GM21786 (cell line): ENCODE results near the gene NUDT1.
A peak's percentile ranks its signal among the peaks of the same experiment; 100 is the strongest.

Source experiments
- ATAC-seq: cut with Tn5 transposase; IDR thresholded peaks from one replicate; pipeline ENCODE4 v1.9.1; 2021; ENCODE audit not compliant: unreplicated experiment

Gene NUDT1

DNA sequence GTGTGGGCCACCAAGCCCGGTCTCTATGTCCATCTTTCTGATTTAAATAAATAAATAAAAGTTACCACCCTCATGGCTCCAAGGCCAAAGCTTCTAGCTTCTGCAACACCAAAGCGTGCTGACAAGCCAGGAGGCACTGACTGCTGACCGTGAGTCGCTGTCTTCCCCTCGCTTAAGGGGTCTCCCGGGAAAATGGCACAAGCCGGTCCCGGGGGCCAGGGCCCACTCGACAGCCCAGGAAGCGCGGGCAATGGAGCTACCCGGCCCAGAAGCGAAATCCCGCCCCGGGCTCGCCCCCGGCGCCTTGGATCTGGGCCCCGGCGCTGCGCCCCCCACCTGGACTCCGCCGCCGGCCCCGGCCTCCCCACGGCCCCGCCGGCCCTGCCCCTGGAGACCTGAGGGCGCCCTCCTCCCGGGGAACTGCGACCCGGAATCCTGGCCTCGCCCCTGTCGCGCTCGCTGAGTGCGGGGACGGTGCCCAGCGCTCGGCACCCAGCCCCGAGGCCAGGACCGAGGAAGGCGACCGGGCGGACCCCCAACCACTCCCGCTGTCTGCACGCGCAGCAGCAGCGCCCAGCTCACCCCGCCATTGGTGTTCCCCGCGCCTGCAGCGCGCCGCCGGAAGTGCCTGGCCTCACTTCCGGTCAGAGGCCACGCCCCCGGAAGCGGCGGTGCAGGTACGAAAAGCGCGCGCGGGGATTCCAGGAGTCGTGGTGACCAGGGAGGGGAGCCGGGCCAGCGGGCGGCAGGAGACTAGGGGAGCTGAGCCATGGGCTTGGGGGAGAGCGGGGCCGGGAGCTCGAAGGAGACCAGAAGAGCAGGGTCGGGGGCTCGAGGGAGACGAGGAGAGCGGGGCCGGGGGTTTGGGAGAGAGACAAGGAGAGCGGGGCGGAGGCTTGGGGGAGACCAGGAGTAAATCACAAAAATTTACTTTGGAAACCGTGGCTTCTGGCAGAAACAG, at the start of gene NUDT1, which contains the start of gene MRM2:
NUDT1 (plus strand) TSS at position 647 of the 961 bp plus-strand sequence. CDS start 2,349 bp downstream, outside the sequence.
MRM2 (minus strand) TSS at position 626 of the 961 bp plus-strand sequence; CDS start at position 590, 36 bp downstream.
- ATAC-seq, result peak; percentile 57

DNA sequence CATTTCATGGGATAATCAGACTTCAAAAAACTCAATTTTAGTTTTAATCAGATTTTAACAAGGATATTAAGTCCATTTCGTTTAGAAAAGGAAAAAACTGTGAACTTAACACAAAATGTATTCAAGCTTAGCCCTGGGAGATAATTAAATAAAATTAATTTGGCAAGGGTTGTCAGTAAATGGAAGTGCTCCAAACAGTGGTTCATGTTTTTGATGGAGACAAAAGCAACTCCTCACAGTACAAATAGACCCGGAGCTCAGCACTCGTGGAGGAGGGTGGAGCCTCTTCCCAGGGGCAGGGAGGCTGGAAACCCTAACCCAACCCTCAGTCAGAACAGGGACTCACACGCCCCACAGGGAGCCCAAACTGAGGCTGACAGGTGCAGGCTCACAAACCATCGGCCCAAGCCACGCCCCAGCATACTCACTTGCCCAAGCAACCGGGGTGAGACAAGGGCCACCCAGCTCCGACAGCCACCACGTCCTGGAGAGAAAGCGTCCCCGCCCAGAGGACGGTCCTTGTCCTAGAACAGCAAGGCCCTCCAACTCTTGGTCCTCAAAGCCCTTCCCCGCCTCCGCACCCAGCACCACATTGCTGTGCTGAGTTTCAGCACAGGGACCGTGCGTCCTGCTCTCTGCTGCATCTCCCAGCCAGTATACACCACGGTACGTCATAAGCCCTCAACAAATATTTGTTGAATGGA, 49.0 kb upstream of the NUDT1 start:
- ATAC-seq, result no peak

DNA sequence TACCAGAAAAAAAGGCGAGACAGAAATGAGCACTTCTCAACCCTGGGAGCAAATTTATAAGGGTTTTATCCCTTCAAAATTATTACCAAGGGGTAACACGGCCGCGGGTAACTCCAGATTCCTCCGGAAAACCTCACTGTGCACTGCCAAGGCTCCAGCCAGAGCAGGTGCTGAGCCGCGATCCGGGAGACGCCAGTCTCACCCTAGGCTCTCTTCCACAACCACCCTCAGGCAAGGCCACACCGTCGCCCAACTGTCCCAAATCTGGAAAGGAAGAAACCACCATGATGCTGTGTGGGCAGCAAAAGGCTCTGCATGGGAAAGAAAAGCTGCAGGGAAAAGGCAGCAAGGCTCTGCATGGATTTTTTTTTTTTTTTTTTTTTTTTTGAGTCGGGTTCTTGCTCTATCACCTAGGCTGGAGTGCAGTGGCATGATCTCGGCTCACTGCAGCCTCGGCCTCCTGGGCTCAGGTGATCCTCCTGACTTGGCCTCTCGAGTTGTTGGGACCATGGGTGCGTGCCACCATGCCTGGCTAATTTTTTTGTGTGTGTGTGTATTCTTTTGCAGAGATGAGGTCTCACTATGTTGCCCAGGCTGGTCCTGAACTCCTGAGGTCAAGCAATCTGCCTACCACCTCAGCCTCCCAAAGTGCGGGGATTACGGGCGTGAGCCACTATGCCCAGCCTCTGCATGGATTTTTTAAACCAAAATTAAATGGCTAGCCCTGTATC, 48.3 kb upstream of the NUDT1 start:
- no peak for ATAC-seq

DNA sequence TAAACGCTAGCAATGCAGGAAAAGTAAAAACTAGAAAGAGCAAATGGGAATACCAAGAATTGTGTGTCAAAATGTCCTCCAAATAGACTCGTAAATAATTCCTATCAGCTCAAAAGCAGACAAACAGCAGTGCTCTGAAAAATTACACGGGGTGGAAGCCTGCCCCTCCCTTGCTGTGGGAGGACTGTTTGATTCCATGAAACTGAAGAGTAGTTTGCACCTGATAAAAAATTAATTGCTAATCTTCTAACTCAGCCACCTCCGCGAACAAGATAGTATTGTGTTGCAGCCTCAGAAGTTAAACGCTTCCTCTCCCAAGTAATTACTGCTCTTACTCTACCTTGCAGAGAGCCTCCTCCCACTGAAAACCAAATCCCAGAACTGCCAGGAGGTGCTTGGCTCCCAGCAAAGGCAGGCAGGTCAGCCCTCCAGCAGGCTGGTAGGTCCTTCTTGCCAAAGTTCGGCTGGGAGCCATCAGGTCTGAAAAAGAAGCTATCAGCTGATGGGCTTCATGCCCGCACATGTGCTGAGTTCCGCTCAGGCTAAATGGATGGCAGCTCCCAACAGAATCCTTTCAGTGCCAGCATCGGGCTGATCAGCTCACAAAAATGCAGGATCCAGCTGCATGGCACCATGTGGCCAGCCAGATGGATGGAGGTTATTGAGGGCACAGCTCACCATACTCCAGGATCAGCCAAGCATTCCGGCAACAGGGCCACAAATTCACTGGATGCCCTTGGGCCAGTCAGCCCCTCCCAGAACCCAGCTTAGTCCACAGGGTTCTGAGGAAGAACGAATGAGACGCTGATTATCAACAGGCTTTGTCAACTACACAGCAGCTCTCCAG, 46.4 kb upstream of the NUDT1 start:
- ATAC-seq, result no peak

DNA sequence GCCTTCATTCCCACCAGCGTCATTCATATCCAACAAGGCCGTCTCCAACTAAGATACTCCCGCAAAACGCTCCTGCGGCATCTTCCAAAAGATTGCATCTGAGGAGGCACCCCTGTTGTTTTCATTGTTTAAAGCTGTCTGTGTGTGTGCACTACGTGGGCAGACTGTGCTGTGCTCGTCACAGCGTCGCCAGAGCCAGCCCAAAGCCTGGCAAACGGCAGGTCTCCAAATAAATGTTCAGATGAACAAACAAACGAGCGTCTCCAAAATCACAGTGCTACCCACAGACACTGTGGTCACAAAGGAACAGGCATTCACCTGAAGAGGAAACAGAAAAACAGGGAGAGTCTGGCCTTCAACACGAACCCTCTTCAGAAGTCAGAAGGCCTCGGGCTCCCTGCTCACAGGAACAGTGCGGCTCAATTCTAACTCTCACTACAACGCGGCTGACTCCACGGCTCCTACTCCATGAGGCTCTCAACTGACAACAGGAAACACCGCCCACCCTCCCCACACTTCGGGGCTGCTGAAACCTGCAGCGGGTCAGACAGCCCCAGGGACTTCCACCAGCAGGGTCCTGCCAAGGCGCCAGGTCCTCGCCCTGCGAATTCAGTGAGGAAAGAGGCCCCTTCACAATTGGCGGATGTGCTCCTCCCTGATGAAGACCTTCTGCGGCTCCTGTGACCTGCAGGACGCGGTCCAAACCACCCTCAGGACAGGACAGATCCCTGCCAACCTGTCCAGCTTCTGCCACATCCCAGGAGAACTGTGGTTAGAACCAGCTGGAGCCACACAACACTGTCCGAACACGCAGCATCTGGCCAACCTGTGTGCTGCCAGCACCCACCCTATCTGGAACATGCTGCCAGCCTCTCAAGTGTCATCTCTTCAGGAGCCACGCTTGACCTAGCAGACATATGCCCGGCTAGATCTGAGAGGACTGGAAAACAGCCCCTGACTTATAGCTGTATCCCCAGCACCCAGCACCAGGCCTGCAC, 45.3 kb upstream of the NUDT1 start:
- no peak for ATAC-seq

DNA sequence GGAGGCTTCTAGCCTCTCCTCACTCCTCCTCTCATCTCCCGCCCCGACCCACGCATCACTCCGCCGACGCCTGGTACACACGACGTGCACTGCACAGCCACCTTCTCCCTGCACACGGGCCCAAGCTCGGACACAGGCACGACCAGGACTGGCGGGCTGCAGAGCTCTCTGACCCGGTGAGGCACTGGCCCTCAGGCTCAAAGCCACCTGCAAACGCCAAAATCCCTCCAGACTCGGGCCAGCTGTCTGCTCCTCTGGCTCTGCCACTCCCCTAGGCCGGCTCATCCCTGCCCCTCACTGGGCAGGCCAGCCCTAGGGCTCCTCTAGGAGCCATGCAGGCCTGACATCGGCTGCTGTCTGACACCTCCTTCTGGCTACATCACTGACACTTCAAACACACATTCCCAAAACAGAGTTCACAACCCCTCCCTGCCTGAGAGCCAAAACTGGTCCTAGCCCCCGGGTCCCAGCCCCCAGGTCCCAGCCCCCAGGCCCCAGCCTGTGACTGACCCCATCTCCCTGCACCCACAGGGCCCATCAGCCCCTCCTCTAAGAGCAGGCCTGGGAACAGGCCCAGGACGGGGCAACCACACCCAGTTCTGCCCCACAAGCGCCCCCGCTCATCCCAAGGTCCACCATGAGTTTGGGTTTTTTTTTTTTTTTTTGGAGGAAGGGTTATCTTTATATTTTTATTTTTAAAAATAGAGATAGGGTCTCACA, 44.4 kb upstream of the NUDT1 start:
- no peak for ATAC-seq

DNA sequence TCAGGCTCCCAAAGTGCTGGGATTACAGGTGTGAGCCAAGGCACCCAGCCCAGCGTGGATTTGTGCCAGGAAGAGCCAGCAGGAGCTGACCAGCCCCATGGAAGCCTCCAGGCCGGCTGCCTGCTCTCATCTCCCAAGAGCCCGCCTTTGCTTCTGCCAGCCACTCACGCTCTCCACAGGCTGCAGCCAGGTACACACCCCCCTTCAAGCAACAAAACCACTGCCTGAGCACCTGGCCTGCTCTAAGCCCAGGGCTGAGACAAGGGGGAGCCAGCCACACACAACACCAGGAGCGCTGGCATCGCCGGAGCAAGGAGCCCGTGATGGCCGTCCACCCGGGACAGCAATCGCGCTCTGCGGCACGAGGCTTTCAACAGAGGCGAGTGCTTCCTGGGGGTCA, 43.8 kb upstream of the NUDT1 start:
- ATAC-seq, result no peak

DNA sequence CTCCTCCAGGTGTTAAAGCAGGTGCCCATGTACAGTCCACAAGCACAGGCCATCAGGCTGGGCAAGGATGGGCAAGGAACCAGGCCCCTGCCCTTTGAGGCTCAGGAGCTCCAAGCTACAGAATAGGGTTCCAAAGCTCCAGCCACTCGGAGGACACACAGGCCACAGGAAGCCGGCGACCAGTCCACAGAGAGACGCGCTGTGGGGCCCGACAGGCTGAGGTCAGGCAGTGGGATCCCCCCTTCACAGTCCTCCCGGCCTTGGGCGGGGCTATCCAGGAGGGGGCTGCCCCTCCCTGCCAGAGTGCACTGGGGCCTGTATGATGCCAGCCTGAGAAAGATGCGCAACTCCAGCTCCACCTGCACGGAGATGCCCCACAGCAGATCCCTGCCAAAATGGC, 43.3 kb upstream of the NUDT1 start:
- no peak for ATAC-seq

DNA sequence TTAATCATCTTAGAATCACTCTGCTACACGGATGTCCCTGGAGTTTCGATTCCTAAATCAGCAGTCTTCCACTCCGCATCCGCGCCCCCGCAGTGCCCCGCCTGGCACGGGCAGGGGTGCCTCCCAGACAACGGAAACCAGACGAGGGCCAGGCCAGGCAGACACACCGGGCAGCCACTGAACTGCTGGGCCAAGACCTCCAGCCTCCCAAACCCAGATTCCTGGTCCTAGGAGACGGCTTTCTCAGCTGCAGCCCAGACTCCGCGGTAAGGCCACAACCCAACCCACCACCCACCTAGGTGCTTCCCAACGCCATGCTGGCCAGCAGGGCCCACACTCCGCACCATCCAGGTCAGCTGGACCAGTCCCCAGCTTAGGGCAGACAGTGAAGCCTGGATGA, 42.5 kb upstream of the NUDT1 start:
- no peak for ATAC-seq

DNA sequence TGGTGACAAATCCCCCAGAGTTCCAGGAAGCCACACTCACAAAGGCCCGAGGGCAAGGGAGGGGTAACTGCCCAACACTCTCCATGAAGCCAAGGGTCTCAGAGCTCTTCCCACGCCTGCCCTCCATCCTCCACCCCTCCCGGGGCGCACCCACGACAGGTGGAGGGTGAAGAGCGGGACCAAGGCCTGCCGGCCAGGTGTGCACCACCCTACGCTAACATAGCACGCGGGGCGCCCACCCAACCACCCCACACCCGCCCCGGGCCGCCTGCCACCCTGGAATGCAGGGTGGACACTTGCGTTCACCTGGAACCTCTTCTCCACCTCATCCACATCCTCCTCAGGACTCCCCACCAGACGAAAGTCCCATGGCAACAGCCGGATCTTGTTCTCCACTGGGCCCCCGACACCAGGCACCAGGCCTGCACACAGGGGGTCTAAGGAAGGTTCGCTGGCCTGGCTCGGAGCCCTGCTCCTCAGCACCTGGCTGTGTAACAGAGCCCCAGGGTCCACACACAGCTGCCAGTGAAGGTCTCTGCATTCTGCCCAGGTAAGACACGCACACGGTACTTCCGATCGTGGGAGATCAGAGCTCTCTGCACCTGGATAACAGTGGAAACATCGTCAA, 42.0 kb upstream of the NUDT1 start:
- no peak for ATAC-seq

DNA sequence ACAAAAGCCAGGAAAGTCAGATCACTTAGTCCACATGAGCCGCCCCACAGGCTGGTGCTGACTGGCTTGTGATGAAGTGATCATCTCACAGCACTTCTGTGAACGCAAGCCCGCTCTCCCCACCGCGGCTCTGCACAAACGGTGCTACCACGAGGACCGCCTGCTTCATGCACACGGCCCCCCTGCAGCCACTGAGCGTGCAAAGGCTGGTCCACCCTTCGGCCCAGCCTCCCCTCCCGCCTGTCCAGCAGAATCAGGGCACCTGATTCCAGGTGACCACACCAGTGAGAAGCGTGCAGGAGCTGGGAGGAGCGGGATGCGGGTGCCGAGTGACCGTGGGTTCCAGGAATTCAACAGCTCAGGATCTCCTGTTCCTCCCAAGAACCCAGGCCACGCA, 41.4 kb upstream of the NUDT1 start:
- ATAC-seq, result no peak

DNA sequence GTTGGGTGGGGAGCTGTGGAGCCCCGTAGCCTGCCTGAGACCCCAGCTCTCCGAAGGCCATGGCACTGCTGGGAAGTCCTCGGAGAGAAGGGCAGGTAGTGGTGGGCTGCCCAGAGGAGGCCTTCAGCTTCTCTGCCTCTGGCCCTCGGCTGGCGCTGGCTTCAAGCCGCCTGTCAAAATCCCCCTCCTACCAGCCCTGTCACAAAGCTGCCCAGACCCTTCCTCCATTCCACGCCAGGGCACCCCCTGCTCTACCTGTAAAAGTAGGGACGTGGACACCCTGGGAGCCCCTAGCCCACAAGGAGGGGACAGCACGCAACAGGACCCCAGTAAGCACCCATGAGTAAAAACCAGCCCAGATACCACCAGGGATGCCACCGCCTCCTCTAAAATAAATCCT, 40.9 kb upstream of the NUDT1 start:
- ATAC-seq, result no peak

DNA sequence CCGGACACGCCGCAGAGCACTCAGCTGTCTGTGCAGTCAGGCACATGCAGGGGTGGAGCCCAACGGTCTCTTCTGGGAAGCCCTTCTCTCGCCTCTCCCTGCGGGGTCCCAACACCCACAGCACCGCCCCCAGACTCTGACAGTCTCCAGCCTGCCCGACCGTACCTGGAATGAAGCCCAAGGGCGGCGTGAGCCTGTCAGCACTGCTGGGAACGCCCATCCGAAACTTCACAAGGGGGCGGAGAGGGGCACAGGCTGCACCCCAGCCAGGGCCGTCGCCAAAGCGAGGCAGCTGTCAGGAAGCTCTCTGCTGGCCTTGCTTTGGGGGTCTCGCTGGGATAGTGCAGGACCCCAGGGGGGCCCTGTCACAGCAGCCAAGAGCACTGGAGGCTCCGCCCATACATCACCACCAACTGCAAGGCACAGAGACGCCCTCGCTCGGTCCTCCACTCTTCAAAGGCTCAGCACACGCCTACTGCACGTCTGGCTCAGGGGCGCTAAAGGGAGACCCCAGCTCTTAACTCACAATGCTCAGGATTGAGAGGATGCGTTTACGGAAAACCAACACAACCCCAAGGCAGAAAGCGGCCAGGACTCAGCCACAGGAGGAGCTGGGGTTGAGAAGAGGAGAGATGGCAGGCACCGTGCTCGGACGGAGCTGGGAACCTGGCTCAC, 40.2 kb upstream of the NUDT1 start:
- no peak for ATAC-seq

DNA sequence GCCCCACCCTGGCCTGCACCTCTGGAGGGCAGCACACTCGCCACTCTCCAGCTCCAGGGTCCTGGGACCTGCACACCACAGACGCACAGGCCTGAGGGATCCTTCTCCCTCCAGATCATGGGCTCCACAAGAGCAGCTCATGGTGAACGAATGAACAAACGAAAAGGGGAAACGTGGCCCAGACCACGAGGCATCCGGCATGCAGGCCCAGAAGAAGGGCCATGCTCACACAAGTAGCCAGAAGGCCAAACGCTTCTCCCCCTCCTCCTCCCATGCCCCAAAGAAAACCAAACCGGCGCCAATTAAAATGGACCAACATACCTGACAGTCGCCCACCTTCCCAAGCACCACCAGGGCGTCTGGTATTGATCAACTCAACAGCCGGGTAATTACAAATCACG, 39.7 kb upstream of the NUDT1 start:
- no peak for ATAC-seq

DNA sequence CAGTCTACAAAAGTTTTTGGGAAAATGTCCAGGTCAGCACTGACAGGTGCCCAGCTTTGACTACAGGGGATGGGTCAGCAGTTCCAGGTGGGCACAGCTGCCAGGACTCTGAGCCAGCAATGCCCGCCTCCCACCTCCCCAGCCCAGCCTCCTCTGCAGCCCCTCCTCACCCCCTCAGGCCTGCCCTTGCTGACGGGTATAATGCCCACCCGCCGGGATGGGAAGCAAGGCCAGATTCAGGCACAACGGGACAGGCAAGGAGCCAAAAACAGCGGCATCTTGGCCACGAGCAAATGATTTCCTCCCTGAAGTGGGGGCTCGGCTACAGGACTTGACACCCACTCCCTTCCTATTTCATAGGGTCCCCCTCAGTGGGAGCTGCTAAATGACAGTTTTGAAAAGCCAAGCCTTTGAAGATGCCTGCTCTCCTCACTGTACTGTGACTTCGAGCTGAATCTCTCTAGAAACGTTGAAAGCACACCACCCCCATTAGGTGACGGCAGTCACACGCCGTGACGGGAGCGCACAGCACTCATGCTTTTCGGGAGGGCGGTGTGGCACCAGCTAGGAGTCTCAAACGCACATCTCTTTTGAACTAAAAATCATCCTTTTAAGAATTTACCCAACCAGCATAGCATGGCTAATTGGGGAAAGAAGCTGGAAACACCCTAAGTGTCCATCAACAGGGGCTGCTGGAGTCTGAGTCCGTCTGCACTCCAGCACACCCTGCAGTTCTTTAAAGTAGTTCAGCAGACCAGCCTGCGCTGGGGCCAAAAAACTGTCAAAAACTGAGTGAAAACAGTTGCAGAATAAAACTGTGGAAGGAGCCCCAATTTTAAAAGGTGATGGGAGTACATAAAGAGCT, 38.9 kb upstream of the NUDT1 start:
- ATAC-seq, result no peak

DNA sequence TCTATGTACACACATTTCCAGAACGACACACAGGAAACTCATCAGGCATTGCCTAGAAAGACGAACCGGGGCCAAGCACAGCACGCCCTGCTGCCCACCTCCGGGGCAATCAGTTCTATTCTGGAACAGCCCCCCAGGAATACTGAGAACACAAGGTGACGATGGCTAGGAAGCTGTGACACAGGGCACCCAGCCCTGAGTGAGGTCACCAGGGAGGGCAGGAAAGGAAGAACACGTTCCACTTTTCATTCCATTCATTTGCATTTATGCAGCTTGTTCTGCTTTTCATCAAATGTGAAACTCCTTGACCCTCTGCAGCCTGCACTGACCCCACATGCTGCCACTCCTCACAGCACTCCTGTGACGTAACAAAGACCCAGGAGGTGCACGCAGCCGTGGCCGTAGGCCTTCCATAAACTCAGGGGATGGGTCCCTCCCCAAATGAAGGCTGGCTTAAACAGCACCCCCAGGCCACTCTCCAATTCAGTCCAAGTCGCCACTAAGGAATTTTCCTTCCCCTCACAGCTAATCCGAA, 38.2 kb upstream of the NUDT1 start:
- ATAC-seq, result peak; percentile 38
